HG03378 (cell line): ENCODE results near the gene MED9.
"Not testable (repeated sequence)": the region's sequence is repeated elsewhere in the genome, so short reads cannot be mapped to it uniquely, and the experiment has no call there.

ENCODE experiments used
- ATAC-seq: cut with Tn5 transposase; IDR thresholded peaks from one replicate; pipeline ENCODE4 v1.9.1; 2021; ENCODE audit warnings: mild to moderate bottlenecking, moderate library complexity; ENCODE audit not compliant: unreplicated experiment

The MED9 gene

GRCh38 chr17:17476865-17477467, at the start of gene MED9:
MED9 (plus strand) TSS chr17:17477000; CDS start chr17:17477042, 42 bp downstream.
- ATAC-seq, result no peak

DNA sequence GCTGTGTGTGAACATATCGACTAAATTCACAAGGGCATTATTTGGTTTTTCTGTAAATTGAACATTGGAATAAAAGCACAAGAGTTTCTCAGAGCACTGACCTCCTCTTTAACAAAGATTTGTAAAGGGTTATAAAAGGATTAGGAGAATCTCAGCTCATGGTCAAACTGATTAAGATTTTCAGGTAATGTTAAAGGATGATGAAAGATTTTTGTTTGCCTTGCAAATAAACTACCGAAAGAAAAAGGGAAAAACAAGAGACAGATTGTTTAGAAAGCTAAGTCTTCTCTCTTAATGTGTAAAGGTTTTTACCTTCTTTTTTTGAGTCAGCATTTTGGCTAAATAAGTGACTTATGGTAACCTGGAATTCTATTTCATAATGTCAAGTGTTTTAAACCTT, 47.6 kb upstream of the MED9 start:
- ATAC-seq, result no peak

GRCh38 chr17:17430924-17431323, 45.9 kb upstream of the MED9 start:
- not testable (repeated sequence) for ATAC-seq

DNA sequence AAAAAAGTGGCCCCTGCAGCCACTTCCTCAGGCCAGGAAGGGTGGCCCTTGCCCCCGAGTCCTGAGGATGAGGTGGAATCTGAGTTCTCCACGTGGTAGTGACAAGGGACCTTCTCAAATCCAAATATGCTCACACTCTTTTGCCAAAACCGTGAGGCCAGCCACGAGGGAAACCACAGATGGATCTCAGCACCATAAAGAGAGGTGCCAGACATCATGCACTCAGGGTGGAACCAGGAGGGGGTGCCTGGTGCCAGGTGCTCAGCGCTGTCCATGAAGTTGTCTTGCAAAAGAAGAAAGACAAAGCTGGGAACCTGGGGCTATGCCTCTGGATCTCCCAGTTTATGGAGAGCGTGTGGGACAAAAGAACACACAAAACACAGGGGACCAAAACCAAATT, 45.2 kb upstream of the MED9 start:
- no peak for ATAC-seq

- no peak for ATAC-seq
Observed at GRCh38 chr17:17433000-17433703, 43.6 kb upstream of the MED9 start.

- ATAC-seq, result no peak
Observed at GRCh38 chr17:17434477-17434876, 42.3 kb upstream of the MED9 start.

DNA sequence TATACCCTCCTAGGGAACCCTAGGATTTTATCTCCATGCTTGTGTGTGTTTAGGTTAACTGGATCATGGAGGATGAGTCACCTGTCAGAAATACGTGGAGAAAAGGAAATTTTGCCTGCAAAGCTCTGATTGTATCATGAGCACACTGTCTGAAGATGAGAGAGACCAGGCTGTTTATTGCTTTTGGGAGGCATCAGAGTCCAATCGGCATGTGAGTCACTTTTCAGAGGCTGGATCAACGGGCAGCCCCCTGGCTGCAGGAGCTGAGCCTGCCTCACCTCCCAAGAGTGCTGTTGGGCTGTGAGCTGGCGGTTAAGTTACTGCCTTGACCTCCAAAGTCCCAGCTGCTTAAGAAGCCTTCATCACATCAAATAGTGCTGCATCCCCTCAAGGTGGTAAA, 41.5 kb upstream of the MED9 start:
- no peak for ATAC-seq

DNA sequence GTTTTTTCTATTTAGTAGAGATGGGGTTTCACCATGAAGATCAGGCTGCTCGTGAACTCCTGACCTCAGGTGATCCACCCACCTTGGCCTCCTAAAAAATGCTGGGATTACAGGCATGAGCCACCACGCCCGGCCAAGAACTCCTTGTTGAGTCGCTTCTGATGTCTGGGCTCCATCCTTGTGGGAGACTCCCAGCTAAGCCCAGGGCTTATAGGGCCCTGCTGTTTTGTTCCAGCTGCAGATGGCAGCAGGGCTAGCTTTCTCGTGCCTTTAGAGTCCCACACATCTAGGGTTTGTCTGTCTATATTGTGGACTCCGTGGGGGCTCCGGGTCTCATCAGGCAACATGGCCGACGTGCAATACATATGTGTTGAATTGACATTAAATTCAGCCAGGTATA, 39.3 kb upstream of the MED9 start:
- no peak for ATAC-seq

GRCh38 chr17:17437893-17438292, 38.9 kb upstream of the MED9 start:
- ATAC-seq, result no peak

DNA sequence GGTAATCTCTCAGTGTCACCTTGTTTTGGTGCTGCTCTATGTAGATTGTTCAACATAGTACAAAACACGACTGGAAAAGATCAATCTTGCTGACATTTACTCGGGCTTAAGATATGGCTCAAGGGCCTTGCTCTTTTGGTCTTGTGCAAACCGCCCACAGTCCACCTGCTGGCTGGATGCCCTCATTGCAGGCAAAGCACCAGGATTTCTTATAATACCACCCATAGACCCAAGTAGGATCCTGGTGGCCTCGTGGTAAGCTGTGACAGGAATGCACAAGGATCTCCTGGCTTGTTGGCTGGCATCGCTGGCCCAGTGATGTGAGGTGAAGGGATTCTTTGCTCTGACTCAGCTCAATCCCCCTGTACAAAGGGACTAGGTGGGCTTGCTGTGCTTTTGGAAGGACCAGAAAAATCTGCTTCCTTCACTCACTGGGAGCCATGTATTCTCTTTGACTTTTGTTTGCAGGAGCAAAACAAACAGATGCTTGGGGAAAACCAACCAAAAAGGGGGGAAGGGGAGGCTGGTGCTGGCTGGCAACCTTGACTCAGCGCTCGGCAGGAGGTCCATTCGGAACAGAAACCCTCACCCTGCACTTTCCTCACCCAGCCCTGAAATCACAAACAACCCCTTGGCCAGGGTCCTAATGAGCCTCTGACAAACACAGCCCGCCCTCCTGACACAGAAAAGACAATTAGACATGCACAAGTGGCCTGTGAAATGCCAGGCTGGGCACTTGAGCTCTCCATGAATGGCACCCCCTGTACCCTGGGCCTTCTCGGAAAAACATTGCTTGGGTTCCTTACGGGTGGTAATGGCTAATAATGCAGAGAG, 36.6 kb upstream of the MED9 start:
- no peak for ATAC-seq

GRCh38 chr17:17440938-17441675, 35.7 kb upstream of the MED9 start:
- ATAC-seq, result no peak

GRCh38 chr17:17443173-17443572, 33.6 kb upstream of the MED9 start:
- ATAC-seq, result no peak

- no peak for ATAC-seq
Observed at GRCh38 chr17:17445296-17445924, 31.4 kb upstream of the MED9 start.

DNA sequence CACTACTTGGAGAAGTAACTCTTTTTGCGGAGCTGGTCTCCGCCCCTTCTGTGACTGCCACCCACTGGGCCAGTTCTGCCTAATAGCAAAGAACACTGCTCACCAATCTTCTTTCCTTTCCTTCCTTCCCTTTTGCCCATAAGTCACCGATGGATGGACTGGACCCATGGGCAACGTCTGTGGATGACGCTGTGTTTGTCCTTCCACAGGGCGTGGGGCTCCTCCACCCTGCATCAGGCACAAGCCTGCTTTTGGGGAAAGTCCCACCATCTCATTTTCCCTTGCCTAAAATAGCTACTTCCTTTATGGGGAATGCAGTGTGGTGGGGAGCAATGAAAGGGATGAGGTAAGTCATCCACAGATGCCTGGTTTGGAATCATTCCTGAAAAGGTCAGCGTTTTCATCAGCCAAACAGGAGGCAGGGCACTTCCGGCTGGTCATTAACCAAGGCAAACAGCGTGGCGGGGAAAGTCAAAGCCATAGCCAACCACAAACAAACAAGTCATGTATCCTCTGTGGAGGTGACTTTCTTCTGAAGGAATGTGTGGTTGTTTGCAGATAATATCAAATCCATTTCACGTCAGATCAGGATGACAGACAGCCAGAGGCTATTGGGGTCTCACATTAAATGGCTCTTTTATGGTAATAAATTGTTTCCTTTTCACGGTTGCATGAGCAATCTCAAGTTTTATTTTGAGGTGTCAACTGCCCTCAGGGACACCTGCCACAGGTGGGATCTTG, 30.7 kb upstream of the MED9 start:
- ATAC-seq, result no peak

- no peak for ATAC-seq
Observed at GRCh38 chr17:17446666-17447155, 30.1 kb upstream of the MED9 start.

DNA sequence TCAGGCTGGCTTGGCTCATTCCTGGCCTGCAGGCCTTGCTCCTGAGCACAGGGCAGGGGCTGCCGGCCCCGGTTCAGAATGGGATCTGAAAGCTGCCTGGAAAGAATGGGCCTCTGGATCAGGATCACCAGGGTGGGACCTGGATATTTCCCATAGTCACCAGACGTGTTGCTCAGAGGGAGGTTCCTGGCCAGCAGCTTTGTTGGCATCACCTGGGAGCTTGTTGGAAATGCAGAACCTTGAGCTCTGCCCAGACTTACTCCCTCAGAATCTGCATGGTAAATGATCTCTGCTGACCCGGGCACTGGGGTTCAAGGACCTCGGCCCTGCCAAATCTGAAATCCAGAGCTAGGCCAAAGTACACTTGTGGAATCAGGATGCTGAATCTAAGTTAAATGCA, 29.5 kb upstream of the MED9 start:
- ATAC-seq, result no peak

GRCh38 chr17:17448076-17448475, 28.7 kb upstream of the MED9 start:
- no peak for ATAC-seq

DNA sequence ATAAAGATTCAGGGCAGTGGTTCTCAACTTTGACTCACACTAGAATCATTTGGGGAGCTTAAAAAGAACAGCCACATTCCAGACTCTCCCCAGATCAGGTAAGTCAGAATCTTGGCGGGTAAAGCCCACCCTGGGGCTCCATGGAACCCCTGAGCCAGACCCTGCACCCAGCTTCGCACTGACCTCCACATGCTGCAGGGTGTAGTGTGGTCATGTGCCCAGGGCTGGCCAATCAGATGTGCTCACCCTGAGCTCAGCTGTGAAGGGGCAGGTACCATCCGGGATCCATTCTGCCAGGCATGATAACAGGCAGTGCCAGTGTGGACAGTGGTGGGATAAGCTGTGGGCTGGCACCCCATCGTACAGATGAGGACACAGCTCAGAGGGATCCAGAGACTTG, 28.1 kb upstream of the MED9 start:
- no peak for ATAC-seq

GRCh38 chr17:17453088-17453487, 23.7 kb upstream of the MED9 start:
- ATAC-seq, result no peak

DNA sequence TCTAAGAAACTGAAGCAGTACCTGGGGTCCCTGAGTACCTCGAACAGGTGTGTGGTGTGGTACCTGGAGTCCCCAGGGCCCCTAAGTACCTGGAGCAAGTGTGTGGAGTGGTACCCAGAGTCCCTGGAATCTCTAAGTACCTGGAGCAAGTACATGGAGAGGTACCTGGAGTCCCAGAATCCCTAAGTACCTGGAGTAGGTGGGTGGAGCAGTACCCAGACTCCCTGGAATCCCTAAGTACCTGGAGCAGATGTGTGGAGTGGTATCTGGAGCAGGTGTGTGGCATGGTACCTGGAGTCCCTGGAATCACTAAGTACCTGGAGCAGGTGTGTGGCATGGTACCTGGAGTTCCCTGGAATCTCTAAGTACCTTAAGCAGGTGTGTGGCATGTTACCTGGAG, 22.5 kb upstream of the MED9 start:
- no peak for ATAC-seq
